Adrenal gland (tissue), 12 donors: Measurements from ENCODE around the gene ANKRD33B. TPM values are rescaled to one million over a fixed set of nuclear protein-coding genes. Genes with fewer than 3 reads are reported as not detected.

Source experiments
- DNase-seq, 7 donors: peaks; one replicate each; pipeline ENCODE4 v3.0.0-alpha.2; 2019 to 2020
- H3K27ac ChIP-seq, 5 donors: fragments of 200-600 bp; sonication (generic) in 4 of 5; 1 replicate in 3 of 5; 2 replicates in 2 of 5; pipeline versions ENCODE4 v1.5.1 to v1.8.0; 2016 to 2020; ENCODE audit warnings: mild to moderate bottlenecking in 1 of 5
- H3K27me3 ChIP-seq: fragments of 200-600 bp; 2 replicates; pipeline ENCODE4 v1.8.0; 2021
- H3K36me3 ChIP-seq, 2 donors: fragments of 200-600 bp; replicated peaks in 1 of 2; 1 replicate in 1 of 2; 2 replicates in 1 of 2; pipeline versions ENCODE4 v1.5.1 to v1.8.0; 2018 to 2022
- H3K4me1 ChIP-seq, 2 donors: fragments of 200-600 bp; replicated peaks in 1 of 2; 1 replicate in 1 of 2; 2 replicates in 1 of 2; pipeline versions ENCODE4 v1.5.1 to v1.8.0; 2018 to 2021
- H3K4me3 ChIP-seq, 4 donors: fragments of 200-600 bp; sonication (generic) in 3 of 4; one replicate each; pipeline ENCODE4 v1.5.1; 2016 to 2018
- H3K9me3 ChIP-seq, 3 donors: fragments of 200-600 bp; sonication (generic) in 1 of 3; replicated peaks in 1 of 3; 1 replicate in 2 of 3; 2 replicates in 1 of 3; pipeline versions ENCODE4 v1.5.1 to v1.8.0; 2016 to 2021
- POLR2A ChIP-seq, 2 donors: fragments of 450-650 bp; IDR thresholded peaks; one replicate each; pipeline ENCODE4 v1.6.1; 2017; ENCODE audit warnings: antibody characterized with exemption in 2 of 2, mild to moderate bottlenecking in 2 of 2, moderate library complexity in 1 of 2
- WGBS, 4 donors: extraction: QIAGEN DNeasy Blood & Tissue Kit in 2 of 4; methylation state at CpG; one replicate each; pipeline versions ENCODE4 v1.1.5 to v1.1.7; 2013 to 2017; 5-methylcytosine and 5-hydroxymethylcytosine counted together
- intact Hi-C, 2 donors: fragments of 100-400 bp; cut with DNase I; formaldehyde crosslinking; loops; one replicate each; pipeline versions ENCODE4 v1.14.1 to v1.15.0; 2022 to 2023
- polyA plus RNA-seq, 3 donors: library from polyadenylated mRNA; stranded (reverse); fragments of 200-250 nt in 2 of 3; fragments of 350-450 nt in 1 of 3; fragmentation: Illumina TruSeq in 1 of 3; extraction: RNeasy Lipid Tissue Mini Kit (QIAGEN cat#74804) in 1 of 3; gene quantifications; one replicate each; pipeline ENCODE4 v1.2.3, GENCODE V29; 2013 to 2014
- total RNA-seq, 9 donors: library from RNA; depleted of rRNA in 4 of 9; stranded (reverse); fragments of >200 nt in 4 of 9; fragments of 120-200 nt in 1 of 9; fragmentation: NEBNext Ultra II Directional in 1 of 9; extraction: Animal tissue kit (Norgen Biotek cat#: 25700) in 1 of 9; gene quantifications; one replicate each; pipeline versions ENCODE4 v1.1.0 to v1.2.4, GENCODE V29; 2013 to 2023
- TF ChIP-seq, protein P1 (sequence below), 6 experiments: fragments of 450-650 bp in 4 of 6; fragments of 200-600 bp in 2 of 6; sonication (generic) in 1 of 6; IDR thresholded peaks; 1 replicate in 5 of 6; 2 replicates in 1 of 6; pipeline versions ENCODE4 v1.5.1 to v1.8.0; 2016 to 2021; ENCODE audit warnings: antibody characterized with exemption in 6 of 6, mild to moderate bottlenecking in 2 of 6, moderate library complexity in 1 of 6
- donor health status: healthy with polysubstance abuse.
- donor health status: Bipolar disorder and iron deficiency.
- donor health status: DM: yes; HTN: yes; CAD: no.
- donor health status: DM: no; HTN: no; CAD: no.
- donor health status: DM: no; HTN: no; CAD: no.
- donor health status: DM: yes; HTN: yes; CAD: no.

ANKRD33B gene
- total and polyA plus RNA-seq, 12 donors = 0.14 to 0.69 (median 0.23) TPM

DNA sequence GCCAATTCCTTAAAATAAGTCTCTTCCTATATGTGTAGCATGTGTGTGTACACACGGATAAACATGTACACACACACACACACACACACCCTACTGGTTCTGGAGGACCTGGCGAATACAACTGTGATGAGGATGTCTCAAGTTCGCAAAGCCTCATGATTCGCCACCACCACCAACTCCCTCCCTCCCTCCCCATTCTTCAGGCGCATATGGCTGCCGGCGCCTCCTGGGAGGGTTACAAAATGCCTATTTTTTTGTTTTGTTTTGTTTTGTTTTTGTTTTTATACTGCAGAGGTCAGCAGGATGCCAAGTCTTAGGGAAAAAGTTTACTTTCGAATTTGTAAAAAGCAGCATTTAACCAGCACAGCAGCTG lies 109.1 kb downstream of the ANKRD33B start:
- TF ChIP-seq POLR2A (IDR thresholded peaks at IDR 0.05) = no peak
- TF ChIP-seq, protein P1, sequence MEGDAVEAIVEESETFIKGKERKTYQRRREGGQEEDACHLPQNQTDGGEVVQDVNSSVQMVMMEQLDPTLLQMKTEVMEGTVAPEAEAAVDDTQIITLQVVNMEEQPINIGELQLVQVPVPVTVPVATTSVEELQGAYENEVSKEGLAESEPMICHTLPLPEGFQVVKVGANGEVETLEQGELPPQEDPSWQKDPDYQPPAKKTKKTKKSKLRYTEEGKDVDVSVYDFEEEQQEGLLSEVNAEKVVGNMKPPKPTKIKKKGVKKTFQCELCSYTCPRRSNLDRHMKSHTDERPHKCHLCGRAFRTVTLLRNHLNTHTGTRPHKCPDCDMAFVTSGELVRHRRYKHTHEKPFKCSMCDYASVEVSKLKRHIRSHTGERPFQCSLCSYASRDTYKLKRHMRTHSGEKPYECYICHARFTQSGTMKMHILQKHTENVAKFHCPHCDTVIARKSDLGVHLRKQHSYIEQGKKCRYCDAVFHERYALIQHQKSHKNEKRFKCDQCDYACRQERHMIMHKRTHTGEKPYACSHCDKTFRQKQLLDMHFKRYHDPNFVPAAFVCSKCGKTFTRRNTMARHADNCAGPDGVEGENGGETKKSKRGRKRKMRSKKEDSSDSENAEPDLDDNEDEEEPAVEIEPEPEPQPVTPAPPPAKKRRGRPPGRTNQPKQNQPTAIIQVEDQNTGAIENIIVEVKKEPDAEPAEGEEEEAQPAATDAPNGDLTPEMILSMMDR (IDR thresholded peaks at IDR 0.05) = no peak
- no peaks in the 10 kb centered on the region for H3K9me3 ChIP-seq
- DNase-seq = no peak
- no peaks in the 10 kb centered on the region for H3K27me3 ChIP-seq
- 75 to 85% (median 78%) methylated on average over 8 of the region's 8 CpGs for WGBS, 4 donors
- intact Hi-C loops = no loop called here
- H3K4me3 ChIP-seq = no peak overlapping the region
- no peaks in the 10 kb centered on the region for H3K4me1 ChIP-seq
- H3K36me3 ChIP-seq = no peaks in the 10 kb centered on the region
- no peak overlapping the region for H3K27ac ChIP-seq

DNA sequence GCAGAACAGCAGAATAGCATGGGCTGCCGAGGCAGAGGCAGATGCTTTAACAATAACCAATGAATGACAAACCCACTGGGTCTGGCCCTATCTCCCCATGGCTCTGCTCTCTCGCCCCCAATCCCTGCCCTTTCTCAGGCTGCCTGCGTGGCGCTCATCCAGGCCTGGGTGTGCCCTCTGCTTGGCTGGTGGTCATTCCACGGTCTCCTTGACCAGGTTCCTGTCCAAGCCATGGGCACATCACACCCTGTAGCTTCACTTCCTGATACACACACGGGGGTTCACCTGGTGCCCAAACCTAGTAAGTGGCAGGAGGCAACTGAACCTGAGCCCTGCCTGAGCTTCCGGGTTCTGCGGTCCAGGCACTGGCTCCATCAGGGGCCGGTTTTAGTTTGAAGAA lies 109.5 kb downstream of the ANKRD33B start:
- H3K4me1 ChIP-seq = no peaks in the 10 kb centered on the region
- no peaks in the 10 kb centered on the region for H3K9me3 ChIP-seq
- no peak for TF ChIP-seq POLR2A (IDR thresholded peaks at IDR 0.05)
- TF ChIP-seq, protein P1 (IDR thresholded peaks at IDR 0.05) = no peak
- no peak overlapping the region for H3K27ac ChIP-seq
- DNase-seq = no peak
- peaks cover 0 to 3% of the 10 kb centered on the region in 2 donors for H3K36me3 ChIP-seq
- intact Hi-C loops = no loop called here
- no peaks in the 10 kb centered on the region for H3K27me3 ChIP-seq
- 75 to 80% (median 79%) methylated on average over 7 to 9 of the region's 9 CpGs for WGBS, 4 donors
- H3K4me3 ChIP-seq = no peak overlapping the region

DNA sequence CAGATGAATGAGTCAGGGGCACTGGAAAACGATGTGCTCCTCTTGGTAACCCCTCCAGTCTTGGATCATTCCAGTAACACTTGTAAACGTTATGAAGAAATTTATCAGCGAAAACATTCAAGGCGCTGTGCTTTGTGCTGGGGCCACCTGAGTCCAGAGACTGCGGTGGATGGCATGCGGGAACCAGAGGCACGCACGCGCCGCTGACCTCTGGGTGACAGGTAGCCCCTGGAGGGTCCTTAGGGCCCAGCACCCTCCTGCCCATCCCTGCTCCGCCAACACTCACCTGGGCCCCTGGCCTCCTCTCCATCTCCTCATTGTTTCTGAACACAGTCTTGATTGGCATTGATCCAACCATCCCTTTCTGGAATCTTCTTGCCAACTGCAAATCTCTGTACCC lies 110.2 kb downstream of the ANKRD33B start:
- DNase-seq = no peak
- Histone ChIP-seq H3K27me3 (no peaks in the 10 kb centered on the region), H3K9me3 (no peaks in the 10 kb centered on the region), H3K27ac (no peak overlapping the region), H3K36me3 (peaks cover 0 to 7% of the 10 kb centered on the region in 2 donors), H3K4me1 (no peaks in the 10 kb centered on the region), H3K4me3 (no peak overlapping the region)
- intact Hi-C loops = no loop called here
- TF ChIP-seq, protein P1 (IDR thresholded peaks at IDR 0.05) = no peak
- no peak for TF ChIP-seq POLR2A (IDR thresholded peaks at IDR 0.05)
- 78 to 88% (median 83%) methylated on average over 11 of the region's 11 CpGs for WGBS, 4 donors

DNA sequence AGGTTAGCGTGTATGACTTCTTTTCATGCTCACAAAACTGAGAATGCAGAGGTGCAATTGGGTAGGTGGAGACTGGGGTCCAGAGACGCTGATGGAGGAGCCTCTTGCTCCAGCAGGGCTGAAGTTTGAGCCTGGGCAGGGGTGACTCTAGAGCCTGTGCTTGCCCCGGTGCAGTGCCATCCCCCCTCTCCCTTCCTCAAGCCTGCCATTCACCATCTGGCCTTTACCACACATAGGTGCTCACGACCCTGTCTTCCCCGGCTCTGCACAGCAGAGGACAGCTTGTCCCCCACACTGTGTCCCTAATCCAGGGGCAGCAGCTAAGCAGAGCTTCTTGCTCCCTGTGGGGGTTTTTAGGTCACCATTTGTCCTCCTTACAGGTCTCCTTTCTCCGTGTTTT lies 110.7 kb downstream of the ANKRD33B start:
- 44 to 58% (median 53%) methylated on average over 6 of the region's 6 CpGs for WGBS, 4 donors
- TF ChIP-seq, protein P1 (IDR thresholded peaks at IDR 0.05) = no peak
- TF ChIP-seq POLR2A (IDR thresholded peaks at IDR 0.05) = no peak
- DNase-seq = no peak
- H3K36me3 ChIP-seq = peaks cover 0 to 11% of the 10 kb centered on the region in 2 donors
- H3K4me1 ChIP-seq = no peaks in the 10 kb centered on the region
- H3K9me3 ChIP-seq = no peaks in the 10 kb centered on the region
- intact Hi-C loops = no loop called here
- H3K27ac ChIP-seq = no peak overlapping the region
- no peaks in the 10 kb centered on the region for H3K27me3 ChIP-seq
- H3K4me3 ChIP-seq = no peak overlapping the region
